ENCODE data around the gene DAD1. TPM values are rescaled to one million over a fixed set of nuclear protein-coding genes. Genes with fewer than 3 reads are reported as not detected.

Gene DAD1
- total RNA-seq, 1 experiment from 2014 or later, result 155 TPM

DNA sequence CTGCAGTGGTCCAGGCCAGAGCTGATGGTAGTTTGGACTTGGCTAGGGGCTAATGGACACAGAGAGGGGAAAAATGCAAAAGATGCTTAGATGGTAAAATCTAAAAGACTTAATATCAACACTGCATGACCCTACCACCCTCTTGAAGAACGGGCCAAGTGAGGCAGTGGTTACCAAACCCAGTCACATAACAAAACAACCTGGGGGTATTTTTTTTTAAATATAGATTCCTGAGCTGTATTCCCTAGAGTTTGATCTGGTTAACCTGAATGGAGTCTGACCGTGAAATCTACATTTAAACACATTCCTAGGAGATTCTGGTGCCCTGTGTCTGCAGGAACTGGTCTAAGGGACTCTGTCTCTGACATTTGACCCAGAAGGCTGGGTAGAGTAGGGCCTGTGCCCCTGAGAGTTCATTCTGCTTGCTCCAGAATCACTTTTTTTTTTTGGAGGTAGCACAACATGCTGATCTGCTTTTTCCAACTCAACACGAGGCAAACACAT, 24.8 kb upstream of the DAD1 start:
- H2AFZ ChIP-seq, result no peak overlapping the region
- CTCF ChIA-PET, result no interaction called here
- intact Hi-C loops (cut with micrococcal nuclease; ENCODE audit: unreplicated experiment), result loop anchor here (1.0 kb wide), 3 partner anchors 14 to 33 kb away; partner anchors contain the start of gene DAD1
- no peaks in the 10 kb centered on the region for H3K27me3 ChIP-seq (ENCODE audit: insufficient read depth, low read depth)
- no peaks in the 10 kb centered on the region for H3K79me2 ChIP-seq (ENCODE audit: low read depth)
- POLR2A ChIA-PET (ENCODE audit: unreplicated experiment), result interaction anchor here (0.6 to 1.0 kb wide), 3 partner anchors 9 to 24 kb away, joined by 3 to 6 read pairs (median 4); no protein-coding TSS in a partner anchor
- no peaks in the 10 kb centered on the region; the same call in 1 of the 2 replicates for H3K36me3 ChIP-seq (ENCODE audit: low read depth)
- H4K20me1 ChIP-seq (ENCODE audit: insufficient read depth), result no peaks in the 10 kb centered on the region
- H3K4me1 ChIP-seq (replicated peaks; ENCODE audit: insufficient read depth), result peaks cover 31% of the 10 kb centered on the region
- TSS peak; percentile 96 for BruUV-seq (replicated peaks)
- no peak for TF ChIP-seq EZH2 (IDR thresholded peaks at IDR 0.05; ENCODE audit: low read depth)
- no peak for TF ChIP-seq CTCF (conservative IDR thresholded peaks at IDR 0.05)
- no peaks in the 10 kb centered on the region for H3K9me3 ChIP-seq (ENCODE audit: insufficient read depth, low read depth)
- H3F3A ChIP-seq (ENCODE audit: insufficient read depth, low read depth), result peaks cover 30% of the 10 kb centered on the region
- H3K4me3 ChIP-seq, result peak overlapping the region; percentile 22; the same call in 1 of the 2 replicates
- no peak for DNase-seq
- peak overlapping the region; percentile 67 for H3K4me2 ChIP-seq
- peak overlapping the region; percentile 97 for H3K27ac ChIP-seq
- H3K9me2 ChIP-seq (ENCODE audit: insufficient read depth), result no peaks in the 10 kb centered on the region

DNA sequence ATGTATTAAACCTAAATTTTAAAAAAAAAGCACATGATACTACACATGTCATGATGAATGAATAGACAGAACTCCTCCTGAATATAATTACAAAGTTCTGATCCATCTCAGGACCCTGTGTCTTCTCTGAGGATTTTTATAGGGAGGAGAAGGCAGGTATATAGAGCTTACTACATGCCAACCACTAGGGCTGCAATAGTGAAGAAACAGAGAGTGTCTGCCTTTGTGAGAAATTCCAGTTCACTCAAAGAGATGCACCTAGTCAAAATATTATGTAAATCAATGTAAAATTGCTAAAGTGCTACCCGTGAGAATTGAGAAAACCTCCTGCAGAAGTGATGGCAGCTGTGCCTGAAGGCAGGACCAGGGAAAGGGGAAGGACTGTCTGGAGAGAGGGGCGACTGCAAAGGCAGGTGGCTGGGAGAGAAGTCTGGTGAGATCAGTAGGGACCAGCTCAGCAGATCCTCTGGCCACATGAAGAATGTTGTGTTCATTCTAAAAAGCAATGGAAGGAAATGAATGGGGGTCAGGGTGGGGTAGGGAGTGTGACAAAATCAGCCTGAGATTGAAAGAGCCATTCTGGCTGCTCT, 24.2 kb upstream of the DAD1 start:
- H3K4me2 ChIP-seq, result peak overlapping the region; percentile 67
- BruUV-seq (replicated peaks), result no TSS peak

GRCh38 chr14:22610931-22611330, 21.9 kb upstream of the DAD1 start:
- ChIA-PET CTCF (interaction anchor here (0.6 kb wide), 1 partner anchor 102 kb away, joined by 4 read pairs; no protein-coding TSS in a partner anchor), POLR2A (ENCODE audit: unreplicated experiment) (interaction anchor here (0.6 kb wide), 1 partner anchor 25 kb away, joined by 4 read pairs; no protein-coding TSS in a partner anchor)
- intact Hi-C loops (cut with micrococcal nuclease; ENCODE audit: unreplicated experiment), result no loop called here
- no peaks in the 10 kb centered on the region for H3K27me3 ChIP-seq (ENCODE audit: insufficient read depth, low read depth)
- H3K9me2 ChIP-seq (ENCODE audit: insufficient read depth), result no peaks in the 10 kb centered on the region
- no peaks in the 10 kb centered on the region for H3K9me3 ChIP-seq (ENCODE audit: insufficient read depth, low read depth)
- no peaks in the 10 kb centered on the region for H3K79me2 ChIP-seq (ENCODE audit: low read depth)
- H4K20me1 ChIP-seq (ENCODE audit: insufficient read depth), result no peaks in the 10 kb centered on the region
- DNase-seq, result no peak
- peaks cover 30% of the 10 kb centered on the region for H3F3A ChIP-seq (ENCODE audit: insufficient read depth, low read depth)
- H3K4me1 ChIP-seq (replicated peaks; ENCODE audit: insufficient read depth), result peaks cover 36% of the 10 kb centered on the region
- H3K4me3 ChIP-seq, result no peak overlapping the region
- no TSS peak for BruUV-seq (replicated peaks)
- no peak overlapping the region; the same call in 1 of the 2 replicates for H3K27ac ChIP-seq
- no peak overlapping the region for H3K4me2 ChIP-seq
- peaks cover 18% of the 10 kb centered on the region for H3K36me3 ChIP-seq (ENCODE audit: low read depth)
- no peak for TF ChIP-seq CTCF (conservative IDR thresholded peaks at IDR 0.05)
- no peak for TF ChIP-seq EZH2 (IDR thresholded peaks at IDR 0.05; ENCODE audit: low read depth)
- no peak overlapping the region for H2AFZ ChIP-seq

More for the DNA sequence above, 24.2 kb upstream of the DAD1 start:
- Histone ChIP-seq H3K4me3 (no peak overlapping the region; the same call in 1 of the 2 replicates), H3K36me3 (ENCODE audit: low read depth) (peaks cover 5% of the 10 kb centered on the region; the same call in 1 of the 2 replicates), H3K9me3 (ENCODE audit: insufficient read depth, low read depth) (no peaks in the 10 kb centered on the region), H3F3A (ENCODE audit: insufficient read depth, low read depth) (peaks cover 30% of the 10 kb centered on the region), H2AFZ (no peak overlapping the region), H3K27me3 (ENCODE audit: insufficient read depth, low read depth) (no peaks in the 10 kb centered on the region), H3K9me2 (ENCODE audit: insufficient read depth) (no peaks in the 10 kb centered on the region), H3K79me2 (ENCODE audit: low read depth) (no peaks in the 10 kb centered on the region), H3K4me1 (replicated peaks; ENCODE audit: insufficient read depth) (peaks cover 31% of the 10 kb centered on the region), H3K27ac (peak overlapping the region; percentile 97), H4K20me1 (ENCODE audit: insufficient read depth) (no peaks in the 10 kb centered on the region)
- CTCF ChIA-PET, result no interaction called here
- peak in 1 of 2 experiments; percentile 39 for DNase-seq
- no peak for TF ChIP-seq EZH2 (IDR thresholded peaks at IDR 0.05; ENCODE audit: low read depth)
- TF ChIP-seq CTCF (conservative IDR thresholded peaks at IDR 0.05), result 0 out of 2 replicates have a peak, but pooled peaks have one; percentile 29
- intact Hi-C loops (cut with micrococcal nuclease; ENCODE audit: unreplicated experiment), result no loop called here
- POLR2A ChIA-PET (ENCODE audit: unreplicated experiment), result interaction anchor here (1.0 kb wide), 1 partner anchor 8 kb away, joined by 4 read pairs; no protein-coding TSS in a partner anchor
